ENCODE measurements around the gene NMRAL1. TPM values are rescaled to one million over a fixed set of nuclear protein-coding genes. Genes with fewer than 3 reads are reported as not detected.

The NMRAL1 gene
- total and polyA plus RNA-seq, 2 experiments from 2014 or later = 50.7 to 61.7 TPM

DNA sequence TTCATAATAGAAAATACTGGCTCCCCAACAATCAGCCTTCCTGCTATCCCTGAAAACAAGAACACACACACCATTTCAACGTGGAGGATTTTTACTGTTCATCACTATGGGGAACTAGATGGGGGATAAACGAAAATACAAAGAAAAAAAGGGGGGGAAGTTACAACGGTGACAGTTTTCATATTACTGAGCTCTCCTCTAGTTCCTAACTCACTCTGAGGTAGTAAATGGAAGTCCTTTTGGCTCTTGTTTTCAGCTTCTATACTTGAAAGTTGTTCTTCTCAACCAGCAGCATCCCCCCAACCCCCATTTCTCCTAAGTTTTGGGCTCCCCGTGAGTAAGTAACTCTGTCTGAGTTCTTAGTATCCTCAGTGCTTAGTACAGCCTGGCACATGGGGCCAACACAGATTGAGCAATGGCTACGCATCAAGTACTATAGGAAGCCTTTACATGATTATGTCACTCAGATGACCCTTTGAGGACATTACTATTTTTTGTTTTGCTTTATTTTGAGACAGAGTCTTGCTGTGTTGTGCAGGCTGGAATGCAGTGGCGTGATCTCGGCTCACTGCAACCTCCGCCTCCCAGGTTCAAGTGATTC lies 53.8 kb downstream of the NMRAL1 start (continued):
- no peak for TF ChIP-seq CREB1 (CRISPR knock-in tag; IDR thresholded peaks at IDR 0.05; ENCODE audit: low read depth)

GRCh38 chr16:4419402-4419959 lies 54.9 kb downstream of the NMRAL1 start:
- ATAC-seq = no peak
- no peak overlapping the region for H3K4me3 ChIP-seq
- H3F3A ChIP-seq (replicated peaks; ENCODE audit: low read depth) = peaks cover 10% of the 10 kb centered on the region
- Mint-ChIP-seq H3K27ac (no peak overlapping the region), H3K27me3 (ENCODE audit: insufficient read depth, low read depth, poor library complexity) (peaks cover 9% of the 10 kb centered on the region), H3K4me3 (no peak overlapping the region), H3K36me3 (ENCODE audit: low read depth) (no peaks in the 10 kb centered on the region; the same call in 2 of the 3 replicates), H3K9me3 (no peaks in the 10 kb centered on the region), H3K4me1 (peaks cover 10% of the 10 kb centered on the region)
- H3K36me3 ChIP-seq (ENCODE audit: insufficient read depth) = no peaks in the 10 kb centered on the region; the same call in 1 of the 2 replicates
- peaks cover 6% of the 10 kb centered on the region for H4K20me1 ChIP-seq (replicated peaks; ENCODE audit: insufficient read depth)
- no peak for TF ChIP-seq REST (IDR thresholded peaks at IDR 0.05; ENCODE audit: unreplicated experiment)
- H2AFZ ChIP-seq = no peak overlapping the region
- no peaks in the 10 kb centered on the region for H3K27me3 ChIP-seq (ENCODE audit: insufficient read depth)
- no peak overlapping the region for H3K27ac ChIP-seq (ENCODE audit: low read depth)
- H3K4me1 ChIP-seq (ENCODE audit: insufficient read depth) = peaks cover 6% of the 10 kb centered on the region
- no peak for DNase-seq (ENCODE audit: low spot score)
- no peak overlapping the region for H3K4me2 ChIP-seq
- H3K79me2 ChIP-seq (replicated peaks; ENCODE audit: insufficient read depth) = peaks cover 10% of the 10 kb centered on the region
- no peaks in the 10 kb centered on the region for H3K9me2 ChIP-seq (ENCODE audit: insufficient read depth)

DNA sequence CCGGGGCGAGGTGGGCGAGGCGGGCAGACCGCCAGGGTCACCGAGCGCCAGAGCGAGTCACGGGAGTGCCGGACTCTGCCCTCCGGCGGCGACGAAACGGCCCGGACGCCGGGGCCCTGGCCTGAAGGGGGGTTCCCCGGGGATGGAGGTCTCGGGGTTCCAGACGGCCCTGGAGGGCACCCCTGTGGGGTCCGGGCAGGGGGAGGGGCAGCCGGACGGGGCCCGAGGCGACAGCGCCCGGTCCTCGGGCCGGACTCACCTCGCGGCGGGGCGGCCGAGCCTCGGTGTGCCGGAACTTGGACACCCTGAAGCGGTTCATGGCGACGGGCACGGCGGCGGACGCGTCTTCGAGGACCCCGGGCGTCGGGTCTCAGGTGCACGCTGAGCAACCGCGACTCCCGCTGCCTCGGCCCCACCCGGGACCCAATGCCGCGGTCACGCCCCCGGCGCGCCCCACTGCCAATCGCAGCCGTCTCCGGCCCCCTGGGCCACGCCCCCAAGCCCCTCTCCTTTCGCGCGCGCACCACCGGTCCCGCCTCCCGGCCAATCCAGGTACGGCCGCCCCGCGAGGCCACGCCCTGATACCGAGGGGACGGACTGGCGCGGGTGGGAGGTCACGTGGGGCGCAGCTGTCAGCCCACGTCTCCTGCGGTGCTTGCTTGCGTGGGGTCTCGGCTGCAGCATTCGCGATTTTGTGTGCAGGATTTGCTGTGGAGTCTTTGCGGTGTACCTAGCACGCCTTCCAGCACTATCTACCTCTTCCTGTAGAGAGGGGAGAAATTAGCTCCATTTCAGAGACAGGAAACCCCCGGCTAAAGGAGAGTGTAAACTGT lies 58.0 kb downstream of the NMRAL1 start, which contains the start of gene CORO7:
Gene CORO7, minus strand, starts transcription at position 397 of the 833 bp plus-strand sequence. Its CDS starts 78 bp downstream, at position 319.
- Histone ChIP-seq H3K27me3 (ENCODE audit: insufficient read depth) (no peaks in the 10 kb centered on the region), H2AFZ (peak within 1 kb of the TSS; percentile 99), H4K20me1 (replicated peaks; ENCODE audit: insufficient read depth) (peaks cover 6% of the 10 kb centered on the region), H3K4me1 (ENCODE audit: insufficient read depth) (peaks cover 5% of the 10 kb centered on the region; the same call in 1 of the 2 replicates), H3K4me3 (peak within 1 kb of the TSS; percentile 84), H3K79me2 (replicated peaks; ENCODE audit: insufficient read depth) (peaks cover 10% of the 10 kb centered on the region), H3K9me2 (ENCODE audit: insufficient read depth) (no peaks in the 10 kb centered on the region), H3K4me2 (peak within 1 kb of the TSS; percentile 88), H3F3A (replicated peaks; ENCODE audit: low read depth) (peaks cover 10% of the 10 kb centered on the region), H3K36me3 (ENCODE audit: insufficient read depth) (no peaks in the 10 kb centered on the region; the same call in 1 of the 2 replicates), H3K27ac (ENCODE audit: low read depth) (no peak within 1 kb of the TSS)
- DNase-seq (ENCODE audit: low spot score) = peak; percentile 93
- Mint-ChIP-seq H3K27me3 (ENCODE audit: insufficient read depth, low read depth, poor library complexity) (peaks cover 12% of the 10 kb centered on the region), H3K4me3 (peak within 1 kb of the TSS; percentile 82), H3K27ac (no peak within 1 kb of the TSS), H3K4me1 (peaks cover 8% of the 10 kb centered on the region), H3K36me3 (ENCODE audit: low read depth) (no peaks in the 10 kb centered on the region; the same call in 2 of the 3 replicates), H3K9me3 (no peaks in the 10 kb centered on the region)
- ATAC-seq = peak; percentile 92
- TF ChIP-seq ZNF331 (CRISPR knock-in tag; IDR thresholded peaks at IDR 0.05; ENCODE audit: low read depth) (no peak), REST (IDR thresholded peaks at IDR 0.05; ENCODE audit: unreplicated experiment) (no peak), JUNB (IDR thresholded peaks at IDR 0.05; ENCODE audit: unreplicated experiment) (no peak)

Data from GM23338 (cell line).